Peyer's patch (tissue), 4 donors: Measurements from ENCODE around the gene DNAH8.

ENCODE experiments used
- CTCF ChIP-seq, 6 experiments: fragments of 450-650 bp in 4 of 6; fragments of 200-600 bp in 2 of 6; sonication (generic) in 1 of 6; IDR thresholded peaks; one replicate each; pipeline ENCODE4 v1.5.1; 2017 to 2019; ENCODE audit warnings: antibody characterized with exemption in 6 of 6, mild to moderate bottlenecking in 3 of 6, moderate library complexity in 1 of 6
- POLR2A ChIP-seq, 2 donors: fragments of 450-650 bp; IDR thresholded peaks; one replicate each; pipeline ENCODE4 v1.5.1; 2017; ENCODE audit warnings: antibody characterized with exemption in 2 of 2, mild to moderate bottlenecking in 2 of 2, moderate library complexity in 2 of 2

- TF ChIP-seq CTCF (IDR thresholded peaks at IDR 0.05) (no peak), POLR2A (IDR thresholded peaks at IDR 0.05) (no peak)
These were observed 362.9 kb downstream of the DNAH8 start for GRCh38 chr6:39077882-39078594.
